Uterus (tissue), 4 donors: Measurements from ENCODE around the gene PTPRG. TPM values are rescaled to one million over a fixed set of nuclear protein-coding genes. Genes with fewer than 3 reads are reported as not detected.

Source experiments
- DNase-seq, 2 donors: peaks; one replicate each; pipeline ENCODE4 v3.0.0-alpha.2; 2019 to 2020
- H3K27ac ChIP-seq, 2 donors: fragments of 200-600 bp; sonication (generic); 1 replicate in 1 of 2; 2 replicates in 1 of 2; pipeline ENCODE4 v1.5.1; 2016 to 2018
- H3K27me3 ChIP-seq, 2 donors: fragments of 200-600 bp; sonication (generic); one replicate each; pipeline ENCODE4 v1.5.1; 2018 to 2019; ENCODE audit warnings: control low read depth in 1 of 2
- H3K36me3 ChIP-seq, 2 donors: fragments of 200-600 bp; sonication (generic); one replicate each; pipeline ENCODE4 v1.5.1; 2019; ENCODE audit warnings: control low read depth in 1 of 2
- H3K4me1 ChIP-seq, 2 donors: fragments of 200-600 bp; sonication (generic); one replicate each; pipeline ENCODE4 v1.5.1; 2018 to 2019; ENCODE audit warnings: control low read depth in 1 of 2
- H3K4me3 ChIP-seq, 2 donors: fragments of 200-600 bp; sonication (generic); 1 replicate in 1 of 2; 2 replicates in 1 of 2; pipeline ENCODE4 v1.5.1; 2018 to 2019; ENCODE audit warnings: mild to moderate bottlenecking in 1 of 2
- H3K9me3 ChIP-seq, 2 donors: fragments of 200-600 bp; sonication (generic); one replicate each; pipeline ENCODE4 v1.5.1; 2019; ENCODE audit warnings: control low read depth in 1 of 2
- POLR2A ChIP-seq, 2 donors: fragments of 450-650 bp; IDR thresholded peaks; one replicate each; pipeline ENCODE4 v1.6.1; 2016; ENCODE audit warnings: antibody characterized with exemption in 2 of 2, mild to moderate bottlenecking in 1 of 2, moderate library complexity in 1 of 2
- intact Hi-C: fragments of 100-400 bp; cut with DNase I; formaldehyde crosslinking; loops from one replicate; pipeline ENCODE4 v1.15.1; 2023; ENCODE audit warnings: low total_unique reads
- total RNA-seq, 4 donors: library from RNA; depleted of rRNA in 3 of 4; stranded (reverse); fragments of >200 nt in 3 of 4; gene quantifications; one replicate each; pipeline versions ENCODE4 v1.1.0 to v1.2.4, GENCODE V29; 2014 to 2023
- TF ChIP-seq, protein P1 (sequence below), 4 experiments: fragments of 200-600 bp in 2 of 4; fragments of 450-650 bp in 2 of 4; sonication (generic) in 2 of 4; IDR thresholded peaks; one replicate each; pipeline ENCODE4 v1.5.1; 2016 to 2019; ENCODE audit warnings: antibody characterized with exemption in 4 of 4, mild to moderate bottlenecking in 2 of 4, moderate library complexity in 1 of 4
- donor health status: DM: yes; HTN: yes; CAD: no.

Gene PTPRG
- total RNA-seq, 4 donors from 2014 or later, result 43.5 to 136 (median 62.6) TPM

DNA sequence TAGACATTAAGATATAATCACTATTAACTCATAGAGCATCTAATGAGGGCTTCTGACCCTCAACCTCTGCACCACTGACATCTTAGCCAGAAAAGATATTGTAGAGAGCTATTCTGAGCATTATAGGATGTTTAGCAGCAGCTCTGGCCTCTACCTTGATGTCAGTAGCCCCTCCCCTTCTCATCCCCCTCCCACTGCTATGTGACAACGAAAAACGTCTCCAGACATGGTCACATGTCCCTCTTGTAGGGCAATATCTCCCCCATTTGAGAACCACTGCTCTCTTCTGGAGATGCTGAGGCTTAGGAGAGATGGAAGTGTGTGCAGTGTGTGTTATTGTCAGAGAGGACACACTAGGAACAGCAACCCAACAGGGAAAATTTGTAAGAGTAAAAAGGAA, 569.7 kb downstream of the PTPRG start:
- TF ChIP-seq POLR2A (IDR thresholded peaks at IDR 0.05), result no peak
- TF ChIP-seq, protein P1, sequence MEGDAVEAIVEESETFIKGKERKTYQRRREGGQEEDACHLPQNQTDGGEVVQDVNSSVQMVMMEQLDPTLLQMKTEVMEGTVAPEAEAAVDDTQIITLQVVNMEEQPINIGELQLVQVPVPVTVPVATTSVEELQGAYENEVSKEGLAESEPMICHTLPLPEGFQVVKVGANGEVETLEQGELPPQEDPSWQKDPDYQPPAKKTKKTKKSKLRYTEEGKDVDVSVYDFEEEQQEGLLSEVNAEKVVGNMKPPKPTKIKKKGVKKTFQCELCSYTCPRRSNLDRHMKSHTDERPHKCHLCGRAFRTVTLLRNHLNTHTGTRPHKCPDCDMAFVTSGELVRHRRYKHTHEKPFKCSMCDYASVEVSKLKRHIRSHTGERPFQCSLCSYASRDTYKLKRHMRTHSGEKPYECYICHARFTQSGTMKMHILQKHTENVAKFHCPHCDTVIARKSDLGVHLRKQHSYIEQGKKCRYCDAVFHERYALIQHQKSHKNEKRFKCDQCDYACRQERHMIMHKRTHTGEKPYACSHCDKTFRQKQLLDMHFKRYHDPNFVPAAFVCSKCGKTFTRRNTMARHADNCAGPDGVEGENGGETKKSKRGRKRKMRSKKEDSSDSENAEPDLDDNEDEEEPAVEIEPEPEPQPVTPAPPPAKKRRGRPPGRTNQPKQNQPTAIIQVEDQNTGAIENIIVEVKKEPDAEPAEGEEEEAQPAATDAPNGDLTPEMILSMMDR (IDR thresholded peaks at IDR 0.05), result no peak
- intact Hi-C loops, result no loop called here
- no peak for DNase-seq
- Histone ChIP-seq H3K27me3 (no peaks in the 10 kb centered on the region), H3K4me3 (no peak overlapping the region), H3K9me3 (no peaks in the 10 kb centered on the region), H3K27ac (peak overlapping the region in 1 of 2 donors; percentile 79), H3K36me3 (no peaks in the 10 kb centered on the region), H3K4me1 (no peaks in the 10 kb centered on the region)

DNA sequence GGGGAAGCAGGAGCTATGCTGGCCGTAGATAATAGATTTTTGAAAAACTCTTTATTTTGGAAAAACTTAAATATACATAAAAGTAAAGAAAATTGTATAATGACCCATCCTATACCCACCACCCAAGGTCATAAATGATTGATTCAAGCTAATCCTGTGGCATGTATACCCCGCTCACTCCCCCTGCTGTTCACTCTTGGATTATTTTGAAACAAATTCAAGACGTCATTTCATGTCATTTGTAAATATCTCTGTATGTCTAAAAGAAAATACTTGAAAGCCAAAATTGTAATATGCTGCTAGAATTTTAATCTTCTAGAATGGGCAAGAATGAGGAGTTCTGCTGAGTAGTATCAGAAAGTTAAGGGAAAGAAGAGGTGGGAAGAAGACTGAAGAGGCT, 570.2 kb downstream of the PTPRG start:
- Histone ChIP-seq H3K4me1 (no peaks in the 10 kb centered on the region), H3K9me3 (no peaks in the 10 kb centered on the region), H3K27ac (peak overlapping the region; percentile 55 to 79), H3K27me3 (no peaks in the 10 kb centered on the region), H3K4me3 (no peak overlapping the region), H3K36me3 (no peaks in the 10 kb centered on the region)
- no peak for DNase-seq
- intact Hi-C loops, result no loop called here
- TF ChIP-seq POLR2A (IDR thresholded peaks at IDR 0.05), result no peak
- TF ChIP-seq, protein P1 (IDR thresholded peaks at IDR 0.05), result peak in 2 of 4 experiments; percentile 26 to 31

DNA sequence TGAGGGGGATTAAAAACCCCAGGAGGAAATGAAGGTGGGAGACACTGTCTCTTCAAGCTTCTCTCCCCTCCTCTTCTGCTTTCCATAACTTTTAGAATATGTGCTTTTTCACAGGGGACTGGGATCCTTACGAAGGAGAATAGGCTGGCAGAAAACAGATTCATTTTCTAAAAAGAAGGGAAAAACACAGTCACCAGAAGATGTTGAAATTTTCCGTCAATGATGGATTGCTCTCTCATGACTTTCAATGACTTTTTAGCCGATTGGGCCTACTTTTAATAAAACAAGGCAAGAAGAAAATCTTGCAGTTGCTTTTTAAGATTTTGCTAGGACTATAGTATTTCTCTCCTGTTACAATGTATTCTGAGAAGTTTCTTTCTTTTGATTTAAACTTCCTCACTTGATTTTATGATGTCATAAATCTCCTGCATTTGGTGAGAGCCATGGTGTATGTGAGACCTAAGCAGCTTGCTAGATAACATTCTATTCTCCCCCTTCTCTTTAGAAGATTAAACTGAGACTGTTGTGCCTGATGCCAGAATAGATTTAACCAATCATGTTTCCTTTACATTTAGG, 570.7 kb downstream of the PTPRG start:
- H3K4me1 ChIP-seq, result no peaks in the 10 kb centered on the region
- H3K27ac ChIP-seq, result peak overlapping the region; percentile 55 to 79
- no peaks in the 10 kb centered on the region for H3K36me3 ChIP-seq
- TF ChIP-seq, protein P1 (IDR thresholded peaks at IDR 0.05), result no peak
- no peak for TF ChIP-seq POLR2A (IDR thresholded peaks at IDR 0.05)
- H3K4me3 ChIP-seq, result no peak overlapping the region
- DNase-seq, result no peak
- H3K9me3 ChIP-seq, result no peaks in the 10 kb centered on the region
- intact Hi-C loops, result no loop called here
- H3K27me3 ChIP-seq, result no peaks in the 10 kb centered on the region

DNA sequence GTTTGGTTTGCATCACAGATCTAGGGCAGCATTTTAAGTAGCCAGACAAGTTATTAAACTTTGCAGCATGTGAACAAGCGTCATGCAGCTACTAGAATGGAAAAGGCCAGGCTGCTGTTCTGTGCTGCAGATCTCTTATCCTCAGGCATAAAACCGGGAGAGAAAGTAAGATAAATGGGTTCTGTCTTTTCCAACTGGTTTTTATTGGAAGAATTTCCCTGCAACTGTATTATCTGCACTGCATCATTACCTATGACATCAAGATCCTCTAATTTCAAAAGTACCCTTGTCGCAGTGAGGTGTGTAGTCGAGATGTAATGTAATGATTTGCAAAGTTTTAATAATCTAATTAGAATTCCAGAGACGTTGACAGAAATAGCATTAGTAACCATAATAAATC, 571.6 kb downstream of the PTPRG start:
- Histone ChIP-seq H3K27me3 (no peaks in the 10 kb centered on the region), H3K4me3 (no peak overlapping the region), H3K36me3 (no peaks in the 10 kb centered on the region), H3K9me3 (no peaks in the 10 kb centered on the region), H3K4me1 (no peaks in the 10 kb centered on the region), H3K27ac (no peak overlapping the region)
- TF ChIP-seq POLR2A (IDR thresholded peaks at IDR 0.05), result no peak
- TF ChIP-seq, protein P1 (IDR thresholded peaks at IDR 0.05), result no peak
- intact Hi-C loops, result no loop called here
- no peak for DNase-seq

DNA sequence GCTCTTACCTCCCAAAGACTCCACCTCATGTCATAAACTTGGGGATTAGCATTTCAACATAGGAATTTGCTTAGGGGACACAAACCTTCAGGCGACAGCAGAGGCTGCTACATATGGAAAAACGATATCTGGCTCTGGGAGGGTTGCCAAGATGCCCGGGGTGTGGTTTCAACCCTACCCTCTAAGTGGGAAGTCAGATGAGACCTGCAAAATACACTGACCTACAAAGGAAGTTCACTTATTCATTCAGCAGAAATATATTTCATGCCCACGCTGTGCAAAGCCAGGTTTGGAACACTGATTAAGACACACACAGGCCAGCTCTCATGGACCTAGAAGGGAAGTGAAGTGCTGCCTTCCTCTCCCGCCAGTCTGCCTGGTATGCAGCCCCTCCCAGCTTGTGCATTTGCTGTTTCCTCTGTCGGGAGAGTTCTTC, 572.7 kb downstream of the PTPRG start:
- H3K4me1 ChIP-seq, result no peaks in the 10 kb centered on the region
- H3K36me3 ChIP-seq, result no peaks in the 10 kb centered on the region
- intact Hi-C loops, result no loop called here
- TF ChIP-seq POLR2A (IDR thresholded peaks at IDR 0.05), result no peak
- TF ChIP-seq, protein P1 (IDR thresholded peaks at IDR 0.05), result no peak
- no peak overlapping the region for H3K4me3 ChIP-seq
- no peak overlapping the region for H3K27ac ChIP-seq
- peak in 1 of 2 donors; percentile 38 for DNase-seq
- H3K9me3 ChIP-seq, result no peaks in the 10 kb centered on the region
- no peaks in the 10 kb centered on the region for H3K27me3 ChIP-seq
